ENCODE data around the gene SULT1B1.

Gene SULT1B1

DNA sequence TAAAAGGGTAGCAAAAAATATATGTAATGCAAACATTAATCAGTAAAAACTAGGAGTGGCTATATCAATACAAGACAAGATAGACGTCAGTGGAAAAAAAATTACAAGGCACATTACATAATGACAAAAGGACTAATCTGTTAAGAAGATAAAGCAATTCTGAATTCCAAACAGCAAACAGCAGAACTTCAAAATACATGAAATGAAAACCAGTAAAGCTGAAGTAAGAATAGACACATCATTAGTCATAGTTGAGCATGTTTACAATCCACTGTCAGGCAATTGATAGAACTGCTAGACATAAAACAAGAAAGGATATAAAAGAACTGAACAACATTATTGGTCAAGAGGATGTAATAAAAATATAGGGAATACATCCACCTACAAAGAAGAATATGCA lies 12.2 kb downstream of the SULT1B1 start:
- DNase-seq, result no peak

DNA sequence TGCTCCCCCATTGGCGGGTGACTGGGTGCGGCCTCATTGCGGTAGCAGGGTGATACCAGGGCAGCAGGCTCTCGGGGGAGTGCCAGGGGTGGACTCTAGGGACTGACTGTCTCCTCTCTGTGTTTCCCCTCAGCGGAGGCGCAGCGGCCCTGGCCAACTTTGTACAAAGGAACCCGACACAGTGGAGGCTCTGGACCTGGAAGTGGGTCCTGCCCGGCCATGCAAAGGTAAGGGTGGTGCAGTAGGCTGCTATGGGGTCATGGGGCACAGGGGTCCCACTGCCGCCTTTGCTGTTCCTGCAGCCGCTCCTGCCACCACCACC lies 16.3 kb downstream of the SULT1B1 start:
- DNase-seq, result no peak

DNA sequence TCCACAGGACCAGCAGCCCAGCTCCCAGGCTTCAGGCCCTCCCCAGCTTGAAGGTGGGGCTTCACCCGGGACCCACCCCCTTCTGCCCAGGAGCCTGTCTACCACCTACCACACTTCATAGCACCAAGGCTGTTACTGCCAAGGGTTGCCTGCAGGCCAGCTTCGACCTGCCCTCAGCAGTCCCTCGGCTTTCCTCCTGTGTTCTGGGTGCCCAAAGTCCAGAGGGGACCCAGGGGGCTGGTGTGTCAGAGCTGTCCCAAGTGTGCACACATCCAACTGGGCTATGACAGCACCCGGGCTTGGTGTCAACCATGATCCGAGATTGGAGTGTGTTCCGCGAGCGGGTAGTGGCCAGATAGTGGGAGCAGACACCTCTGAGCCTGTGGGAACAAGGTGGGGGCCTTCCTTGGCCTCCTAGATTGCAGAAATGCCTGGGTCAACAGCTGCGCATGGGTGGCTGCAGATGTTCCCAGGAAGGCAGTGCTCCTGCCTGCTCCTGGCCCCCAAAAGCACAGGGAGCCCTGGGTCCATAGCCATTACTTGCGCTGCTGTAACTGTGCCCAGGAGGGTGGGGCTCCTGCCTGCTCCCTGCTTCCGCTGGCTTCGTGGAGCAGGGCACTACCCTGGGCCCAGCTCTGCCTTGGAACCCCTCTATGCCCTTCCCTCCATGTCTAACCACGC lies 16.8 kb downstream of the SULT1B1 start:
- DNase-seq, result no peak

DNA sequence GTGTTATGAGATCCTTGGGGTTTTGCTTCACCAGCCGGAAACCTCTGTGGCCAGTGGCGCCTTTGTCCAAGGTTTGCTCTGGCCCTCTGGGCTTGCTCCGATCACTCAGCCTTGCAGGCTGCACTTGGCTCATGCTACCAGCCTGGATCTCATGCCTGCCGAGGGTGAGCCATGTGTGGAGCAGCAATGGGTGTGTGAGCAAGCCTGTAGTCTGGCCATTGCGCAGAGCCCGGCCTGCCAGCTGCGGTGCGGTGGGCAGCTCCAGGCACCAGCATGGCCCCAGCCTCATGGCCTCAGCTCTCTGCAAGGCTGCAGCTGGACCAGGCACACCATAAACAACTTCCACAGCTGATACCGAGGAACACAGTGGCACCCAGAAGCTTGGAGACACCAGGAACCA lies 17.8 kb downstream of the SULT1B1 start:
- no peak for DNase-seq

DNA sequence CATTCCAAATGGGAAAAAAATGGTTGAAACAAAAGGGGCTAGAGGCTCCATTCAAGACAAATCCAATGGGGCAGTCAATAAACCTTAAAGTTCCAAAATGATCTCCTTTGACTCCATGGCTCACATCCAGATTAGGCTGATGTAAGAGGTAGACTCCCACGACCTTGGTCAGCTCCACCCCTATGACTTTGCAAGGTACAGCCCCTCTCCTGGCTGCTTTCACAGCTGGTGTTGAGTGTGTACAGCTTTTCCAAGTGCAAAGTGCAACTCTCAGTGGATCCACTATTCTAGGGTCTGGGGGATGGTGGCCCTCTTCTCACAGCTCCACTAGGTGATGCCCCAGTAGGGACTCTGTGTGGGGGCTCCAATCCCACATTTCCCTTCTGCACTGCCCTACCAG lies 21.5 kb downstream of the SULT1B1 start:
- DNase-seq, result no peak

DNA sequence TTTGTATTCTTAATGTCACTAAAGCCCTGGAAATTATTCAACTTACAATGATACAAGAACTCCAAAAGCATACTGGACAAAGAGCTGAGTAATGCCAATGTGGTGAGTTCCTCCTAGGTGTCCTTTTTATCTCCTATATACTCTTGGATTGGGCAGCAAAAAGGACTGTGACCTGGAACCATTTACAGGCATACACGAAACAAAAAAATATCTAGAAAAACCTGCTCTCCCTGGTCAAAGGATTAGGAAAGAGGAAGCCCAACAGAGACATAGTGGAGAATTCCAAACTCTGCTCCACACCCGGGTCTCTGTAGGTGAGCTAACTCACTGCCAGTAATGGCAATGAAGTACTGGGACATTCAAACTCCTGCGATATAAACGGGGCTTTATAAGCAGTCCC lies 25.3 kb downstream of the SULT1B1 start:
- no peak for DNase-seq

DNA sequence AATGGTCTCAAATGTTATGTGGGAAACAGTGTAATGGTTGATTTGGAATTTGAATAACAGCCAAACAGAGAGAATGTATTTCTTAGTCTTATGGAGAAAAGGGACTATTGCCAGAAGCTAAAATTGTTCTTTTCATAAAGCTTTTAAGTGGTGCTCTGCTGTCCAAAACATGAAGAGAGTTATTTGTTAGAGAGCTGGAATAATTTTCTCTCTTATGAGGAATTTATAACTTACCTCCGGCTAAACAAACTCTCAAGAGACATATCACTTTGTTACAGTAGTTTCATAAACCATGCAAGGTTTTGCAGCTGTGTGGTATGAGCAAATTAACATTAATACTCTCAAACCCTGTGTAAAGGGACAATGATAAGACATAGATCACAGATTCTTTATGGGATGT lies 28.6 kb downstream of the SULT1B1 start:
- no peak for DNase-seq

DNA sequence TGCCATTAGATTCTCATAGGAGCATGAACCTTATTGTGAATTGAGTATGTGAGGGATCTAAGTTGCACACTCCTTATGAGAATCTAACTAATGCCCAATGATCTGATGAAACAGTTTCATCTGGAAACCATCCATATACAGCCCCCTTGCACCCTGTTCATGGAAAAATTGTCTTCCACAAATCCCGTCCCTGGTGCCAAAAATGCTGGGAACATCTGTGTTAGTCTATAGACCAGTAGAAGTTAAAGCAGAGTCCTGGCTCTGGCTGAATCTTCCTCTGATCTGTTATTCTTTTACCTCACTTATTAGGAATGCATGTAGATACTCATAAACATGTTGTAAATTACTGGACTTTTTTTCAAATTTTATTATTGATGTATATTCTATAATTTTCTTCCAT lies 29.2 kb downstream of the SULT1B1 start:
- DNase-seq, result no peak

DNA sequence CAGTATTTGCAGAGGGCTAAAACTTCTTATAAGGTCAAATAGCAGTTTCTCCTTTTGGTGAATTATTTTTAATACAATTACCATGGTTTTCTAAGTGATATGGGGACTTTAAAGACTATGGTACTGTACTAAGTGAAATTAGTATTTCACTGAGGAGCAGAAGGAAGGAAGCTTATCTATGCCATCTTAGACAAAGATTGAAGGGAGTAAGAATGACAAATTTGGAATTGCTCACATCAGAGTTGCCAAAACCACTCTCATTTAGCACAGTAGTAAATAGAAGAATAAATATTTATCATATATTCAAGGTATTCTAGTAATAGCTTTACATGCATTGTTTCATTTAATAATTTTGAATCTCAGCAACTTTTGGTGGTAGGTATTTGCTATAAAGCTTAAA lies 30.4 kb downstream of the SULT1B1 start:
- DNase-seq, result no peak

DNA sequence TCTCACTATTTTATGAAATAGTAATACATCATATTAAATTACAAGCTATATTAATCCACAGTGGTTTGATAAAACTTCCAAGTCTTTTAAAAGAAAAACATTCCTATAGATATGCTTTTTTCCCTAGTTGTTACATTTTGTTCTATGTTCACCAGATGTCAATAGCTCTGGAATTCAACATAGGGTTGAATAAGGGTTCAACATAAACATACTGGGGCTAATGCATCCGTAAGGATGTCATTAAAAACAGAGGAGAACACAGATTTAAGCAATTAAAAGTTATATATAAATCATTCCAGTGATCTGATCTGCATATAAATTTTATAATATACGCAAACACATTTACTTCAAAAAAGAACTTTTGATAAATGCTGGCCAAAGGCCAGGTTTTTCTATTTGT lies 32.5 kb downstream of the SULT1B1 start:
- DNase-seq, result no peak

DNA sequence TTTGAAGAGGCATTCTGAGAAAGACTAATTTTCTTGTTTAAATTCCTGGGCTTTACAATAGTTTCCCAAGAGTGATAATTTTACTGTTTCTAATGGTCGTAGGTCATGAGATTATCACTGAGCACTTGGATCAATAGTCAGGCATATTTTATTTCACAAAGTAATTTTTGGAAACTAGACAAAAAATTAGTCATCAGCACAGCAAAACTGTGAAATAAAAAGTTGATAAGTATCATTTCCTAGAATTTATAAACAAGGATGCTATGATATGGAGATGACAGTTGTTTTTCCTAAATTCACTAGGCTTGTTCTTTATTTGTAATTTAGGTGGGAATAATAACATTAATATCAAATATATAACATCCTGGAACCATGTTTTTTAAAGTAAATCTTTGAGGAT lies 33.0 kb downstream of the SULT1B1 start:
- no peak for DNase-seq

DNA sequence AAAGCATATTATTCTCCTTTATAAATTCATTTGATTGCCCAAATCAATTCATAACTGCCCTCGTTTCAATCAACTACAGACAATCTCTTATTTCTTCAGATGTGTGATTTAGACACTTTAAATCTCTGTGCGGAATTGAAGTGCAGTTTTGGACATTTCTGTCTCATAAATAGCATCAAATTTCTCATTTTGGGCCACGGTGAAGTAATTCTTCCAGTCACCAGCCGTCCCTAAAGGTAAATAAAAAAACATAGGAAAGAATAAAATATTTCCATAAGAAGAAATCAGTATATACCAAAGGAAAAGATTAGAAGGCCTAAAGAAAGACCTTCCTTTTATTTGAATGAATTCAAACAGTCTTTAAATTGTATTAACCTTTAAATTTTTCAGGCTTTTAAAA lies 33.4 kb downstream of the SULT1B1 start:
- DNase-seq, result no peak

DNA sequence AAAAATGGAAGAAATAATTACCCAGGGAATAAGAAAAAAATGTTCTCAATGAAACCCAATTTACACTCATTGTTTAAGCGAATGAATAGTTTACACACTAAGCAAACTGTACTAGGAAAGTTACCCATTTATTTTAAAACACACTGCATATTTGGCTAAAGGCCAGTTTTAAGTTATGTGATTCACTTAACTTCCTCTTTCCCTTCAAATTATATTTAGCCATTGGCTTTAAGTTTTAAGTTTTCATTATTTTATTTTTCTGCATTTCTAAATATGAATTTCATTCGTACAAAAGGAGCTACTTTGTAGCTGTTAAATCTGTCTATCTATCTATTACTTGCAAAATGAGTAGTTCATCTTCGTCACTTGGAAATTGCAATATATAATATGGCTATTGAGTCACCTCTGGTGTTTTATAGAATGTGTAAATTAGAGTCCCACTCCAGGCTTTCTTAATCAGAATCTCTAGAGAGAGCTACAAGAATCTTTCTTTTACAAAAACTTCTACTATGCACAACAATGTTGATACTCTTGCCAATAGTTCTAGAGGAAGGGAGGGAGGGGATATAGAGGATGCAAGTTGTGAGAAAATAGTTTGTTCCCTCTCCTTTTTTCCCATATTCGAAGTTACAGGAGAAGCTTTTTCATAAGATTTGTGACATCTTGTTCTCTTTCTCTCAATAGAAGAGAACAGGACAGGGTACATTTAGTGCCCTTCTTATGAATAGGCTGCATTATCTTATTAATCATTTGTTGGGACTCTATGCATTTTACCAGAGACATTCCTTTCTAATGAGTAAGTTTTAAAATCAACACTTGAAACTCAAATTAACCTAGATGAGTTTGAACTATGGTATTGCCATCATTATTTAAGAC lies 41.8 kb downstream of the SULT1B1 start:
- no peak for DNase-seq

DNA sequence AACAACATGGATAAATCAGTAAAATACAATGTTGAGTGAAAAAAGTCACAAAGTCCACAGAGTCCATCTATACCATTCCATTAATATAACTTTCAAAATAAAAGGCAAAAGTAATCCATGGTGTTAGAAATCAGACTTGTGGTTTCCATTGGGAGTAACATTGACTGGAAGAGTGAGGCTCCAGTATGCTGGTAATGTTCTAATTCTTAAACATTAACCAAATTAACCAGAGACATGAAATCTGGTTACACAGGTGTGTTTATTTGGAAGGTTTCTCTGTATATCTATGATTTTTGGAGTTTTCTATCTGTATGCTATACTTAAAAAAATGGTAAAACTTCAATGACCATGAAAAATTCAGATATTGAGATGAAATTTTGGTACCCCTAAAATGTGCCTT lies 42.6 kb downstream of the SULT1B1 start:
- no peak for DNase-seq

DNA sequence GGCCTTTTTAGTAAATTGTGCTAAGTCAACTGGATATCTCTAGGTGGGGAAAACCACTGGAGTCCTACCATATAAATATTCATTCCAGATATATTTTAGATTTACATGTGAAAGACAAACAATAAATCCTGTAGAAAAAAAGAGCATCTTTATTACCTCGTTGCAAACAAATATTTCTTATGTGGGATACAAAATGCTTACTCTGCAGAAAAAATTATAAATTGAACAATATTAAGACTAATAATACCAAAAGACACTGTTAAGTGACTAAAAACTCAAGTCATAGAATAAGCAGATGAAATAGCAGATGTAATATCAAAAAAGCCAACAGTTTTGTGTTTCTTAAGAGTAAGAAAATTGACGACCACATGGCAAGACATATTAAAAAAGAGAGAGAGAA lies 43.8 kb downstream of the SULT1B1 start:
- no peak for DNase-seq

DNA sequence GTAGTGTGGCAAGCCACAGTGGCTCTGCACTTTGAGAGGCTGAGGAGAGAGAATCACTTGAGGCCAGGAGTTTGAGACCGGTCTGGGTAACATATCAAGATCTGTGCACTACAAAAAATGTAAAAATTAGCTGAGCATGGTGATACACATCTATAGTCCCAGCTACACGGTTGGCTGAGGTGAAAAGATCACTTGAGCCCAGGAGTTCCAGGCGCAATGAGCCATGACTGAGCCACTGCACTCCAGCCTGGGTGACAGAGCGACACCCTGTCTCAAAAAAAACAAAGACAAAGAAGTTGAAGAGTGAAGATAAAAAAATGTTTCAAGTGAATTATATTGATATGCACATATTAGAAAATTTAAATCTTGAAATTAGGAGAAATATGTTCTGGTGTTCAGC lies 46.3 kb downstream of the SULT1B1 start:
- no peak for DNase-seq

DNA sequence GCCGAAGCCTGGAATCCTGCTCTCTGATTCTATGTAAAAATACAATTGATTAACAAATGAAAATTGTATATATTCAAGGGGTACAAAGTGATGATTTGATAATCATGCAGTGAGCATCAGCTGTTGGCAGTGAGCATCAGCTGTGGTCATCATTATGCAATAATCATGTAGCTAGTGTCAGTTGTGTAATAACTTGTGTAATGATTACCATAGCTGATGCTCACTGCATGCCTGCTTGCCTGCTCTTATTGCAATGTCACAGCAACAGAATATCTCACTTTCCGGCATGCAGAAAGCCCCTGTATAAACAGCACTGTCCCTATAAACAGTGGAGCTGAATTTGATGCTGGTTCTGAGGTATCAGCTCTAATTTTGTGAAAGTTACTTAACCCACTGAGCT lies 46.8 kb downstream of the SULT1B1 start:
- no peak for DNase-seq

DNA sequence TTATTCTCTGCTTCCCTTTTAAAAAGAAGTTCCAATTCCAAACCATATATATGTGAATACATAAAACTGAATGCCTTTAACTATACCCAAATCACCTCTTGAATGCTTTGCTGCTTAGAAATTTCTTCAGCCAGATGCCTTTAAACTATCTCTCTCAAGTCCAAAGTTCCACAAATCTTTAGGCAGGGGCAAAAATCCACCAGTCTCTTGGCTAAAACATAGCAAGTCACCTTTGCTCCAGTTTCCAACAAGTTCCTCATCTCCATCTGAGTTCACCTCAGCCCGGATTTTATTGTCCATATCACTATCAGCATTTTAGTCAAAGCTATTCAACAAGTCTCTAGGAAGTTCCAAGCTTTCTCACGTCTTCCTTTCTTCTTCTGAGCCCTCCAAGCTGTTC lies 49.8 kb downstream of the SULT1B1 start:
- no peak for DNase-seq

DNA sequence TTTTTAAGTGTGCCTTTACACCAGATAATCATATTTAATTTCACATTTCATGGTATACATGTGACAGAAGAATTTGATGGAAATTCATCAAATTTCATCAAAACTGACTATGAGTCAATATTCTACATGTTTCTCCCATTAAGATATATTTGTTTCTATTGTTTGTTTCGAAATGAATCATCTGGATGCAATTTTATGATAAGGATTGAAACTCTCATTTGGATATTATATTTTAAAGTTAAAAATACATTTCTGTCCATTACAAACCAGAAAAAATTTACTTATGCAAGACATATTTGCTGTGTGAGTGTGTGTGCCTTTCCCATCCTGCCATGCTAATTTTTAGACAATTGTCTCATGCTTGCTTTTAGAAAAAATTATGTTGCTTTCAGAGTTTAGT lies 52.2 kb downstream of the SULT1B1 start:
- DNase-seq, result no peak

DNA sequence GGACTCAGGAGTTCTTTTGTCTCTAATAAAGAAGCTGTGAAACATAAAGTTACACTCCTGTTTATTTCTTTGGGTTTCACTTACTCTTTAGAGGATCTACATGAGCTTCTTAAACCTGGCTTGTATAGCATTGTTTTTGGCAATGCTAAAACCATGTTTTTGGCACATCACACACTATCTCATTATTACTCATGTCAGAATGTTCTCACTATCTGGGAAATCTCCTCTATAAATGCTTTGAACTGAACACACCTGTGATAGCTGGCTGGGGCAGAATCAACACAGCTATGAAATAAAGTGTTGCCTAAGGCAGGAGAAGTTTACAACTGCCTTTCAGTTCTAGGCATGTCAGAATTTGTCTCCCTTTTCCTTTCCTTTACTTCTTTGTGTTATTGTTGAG lies 52.6 kb downstream of the SULT1B1 start:
- no peak for DNase-seq

DNA sequence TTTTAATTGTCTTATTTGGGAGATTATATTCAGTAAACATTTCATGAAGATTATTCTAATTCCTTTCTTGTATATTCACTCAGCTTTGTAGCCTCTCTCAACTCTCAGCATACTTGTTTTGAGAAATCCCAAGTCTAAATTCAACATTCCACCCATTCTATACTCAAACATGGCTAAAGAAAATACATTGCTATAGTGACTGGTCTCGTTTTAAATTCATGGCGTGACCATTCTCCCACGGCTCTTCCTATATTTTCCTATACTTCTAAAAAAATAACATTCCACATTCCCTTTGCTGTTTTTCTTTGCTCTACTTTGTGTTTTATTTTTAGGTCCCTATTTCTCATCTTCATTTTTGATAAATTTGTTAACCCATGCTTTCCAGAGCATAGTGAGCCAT lies 58.2 kb downstream of the SULT1B1 start:
- no peak for DNase-seq

DNA sequence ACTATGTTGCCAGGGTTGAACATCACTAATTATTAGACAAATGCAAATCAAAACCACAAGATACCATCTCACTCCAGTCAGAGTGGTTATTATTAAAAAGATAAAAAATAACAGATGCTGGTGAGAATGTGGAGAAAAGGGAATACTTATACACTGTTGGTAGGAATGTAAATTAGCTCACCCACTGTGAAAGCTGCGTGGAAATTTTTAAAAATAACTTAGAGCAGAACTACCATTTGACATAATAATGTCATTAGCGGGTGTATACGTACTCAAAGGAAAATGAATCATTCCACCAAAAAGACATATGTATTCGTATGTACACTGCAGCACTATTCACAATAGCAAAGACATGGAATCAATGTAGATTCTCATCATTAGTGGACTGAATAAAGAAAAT lies 58.7 kb downstream of the SULT1B1 start:
- DNase-seq, result no peak

DNA sequence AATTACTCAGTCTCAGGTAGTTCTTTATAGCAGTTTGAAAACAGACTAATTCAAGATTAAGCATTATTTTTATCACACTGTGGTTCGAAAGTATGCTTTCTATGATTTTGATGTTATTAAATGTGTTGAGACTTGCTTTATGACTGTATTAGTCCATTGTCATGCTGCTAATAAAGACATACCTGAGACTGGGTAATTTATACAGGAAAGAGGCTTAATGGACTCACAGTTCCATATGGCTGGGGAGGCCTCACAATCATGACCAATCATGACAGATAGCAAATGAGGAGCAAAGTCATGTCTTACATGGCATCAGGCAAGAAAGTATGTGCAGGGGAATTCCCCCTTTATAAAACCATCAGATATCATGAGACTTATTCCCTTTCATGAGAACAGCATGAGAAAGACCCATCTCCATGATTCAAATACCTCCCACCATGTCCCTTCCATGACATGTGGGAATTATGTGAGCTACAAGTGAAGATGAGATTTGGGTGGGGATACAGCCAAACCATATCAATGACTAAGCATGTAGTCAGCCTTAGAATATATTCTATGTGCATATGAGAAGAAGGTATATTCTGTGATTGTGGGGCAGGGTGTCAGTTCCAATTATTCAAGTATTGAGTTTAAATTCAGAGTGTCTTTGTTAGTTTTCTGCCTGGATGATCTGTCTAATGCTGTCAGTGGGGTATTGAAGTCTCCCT lies 62.7 kb downstream of the SULT1B1 start:
- no peak for DNase-seq

DNA sequence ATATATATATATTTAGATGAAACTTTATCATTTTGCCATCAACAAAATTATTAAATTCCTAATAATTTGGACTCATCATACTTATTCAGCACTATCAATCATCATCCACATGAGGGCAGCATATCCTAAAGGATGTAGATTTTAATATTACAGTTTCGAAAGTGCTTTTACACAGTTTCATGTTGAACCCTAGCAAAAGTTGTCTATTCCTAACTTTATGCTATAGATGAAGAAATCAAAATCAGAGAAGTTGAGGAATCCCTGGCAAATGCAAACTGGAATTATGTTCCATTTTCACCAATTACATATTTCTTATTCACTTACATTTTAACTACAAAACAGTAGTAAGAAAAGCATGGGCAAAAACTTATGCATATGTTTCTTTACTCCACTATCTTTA lies 70.8 kb downstream of the SULT1B1 start:
- DNase-seq, result peak in 2 of 6 experiments; percentile 48 to 62

Measured in stimulated activated naive CD4-positive, alpha-beta T cell (primary cell).